K562 (cell line): ENCODE results near the gene DPH2. TPM values are rescaled to one million over a fixed set of nuclear protein-coding genes. Genes with fewer than 3 reads are reported as not detected.
A peak's percentile ranks its signal among the peaks of the same experiment; 100 is the strongest.

Source experiments
- ADNP ChIP-seq: fragments of 200-800 bp; sonication (Bioruptor generic); IDR thresholded peaks from 2 replicates; pipeline ENCODE4 v1.6.1; 2016; ENCODE audit warnings: missing genetic modification characterization, missing compliant biosample characterization
- CBX8 ChIP-seq: fragments of 200-600 bp; sonication (generic); IDR thresholded peaks from 2 replicates; pipeline ENCODE4 v1.6.1; 2012; ENCODE audit warnings: borderline replicate concordance, mixed run types, low read depth, mild to moderate bottlenecking, moderate library complexity, mixed read lengths, low read length, control low read depth, inconsistent platforms; ENCODE audit not compliant: poor library complexity, severe bottlenecking; ENCODE audit errors: extremely low read depth
- CREB3L1 ChIP-seq: fragments of 450-650 bp; IDR thresholded peaks from 2 replicates; pipeline ENCODE4 v1.6.1; 2014; ENCODE audit warnings: low read depth, mild to moderate bottlenecking, moderate library complexity, borderline replicate concordance
- DDX20 ChIP-seq: fragments of 450-650 bp; IDR thresholded peaks from 2 replicates; pipeline ENCODE4 v1.6.1; 2016; ENCODE audit warnings: missing genetic modification characterization, low read depth, mild to moderate bottlenecking, missing compliant biosample characterization, moderate library complexity
- ELF1 ChIP-seq: fragments of 200-800 bp; sonication (Bioruptor generic); IDR thresholded peaks from 2 replicates; pipeline ENCODE4 v1.6.1; 2016; ENCODE audit warnings: missing genetic modification characterization, missing compliant biosample characterization
- ESRRB ChIP-seq: fragments of 250-450 bp; sonication (Bioruptor Pico); IDR thresholded peaks from 2 replicates; pipeline ENCODE4 v1.5.0; 2020; ENCODE audit warnings: mild to moderate bottlenecking, moderate library complexity, borderline replicate concordance
- HEY1 ChIP-seq: fragments of 250-450 bp; sonication (Bioruptor Pico); IDR thresholded peaks from 2 replicates; pipeline ENCODE4 v1.5.0; 2020; ENCODE audit warnings: mild to moderate bottlenecking, moderate library complexity, borderline replicate concordance
- MEF2D ChIP-seq: conservative IDR thresholded peaks from 2 replicates; pipeline ENCODE4 v1.6.1; 2016; ENCODE audit warnings: low read depth, missing genetic modification characterization, missing compliant biosample characterization
- MNT ChIP-seq, 2 experiments: fragments of 450-650 bp; conservative IDR thresholded peaks; 2 replicates each; pipeline ENCODE4 v1.6.1; 2017; ENCODE audit warnings: mild to moderate bottlenecking in 2 of 2, moderate library complexity in 2 of 2
- NONO ChIP-seq, 2 experiments: fragments of 200-400 bp in 1 of 2; fragments of 450-650 bp in 1 of 2; formaldehyde crosslinking in 1 of 2; IDR thresholded peaks; 2 replicates each; pipeline ENCODE4 v1.6.1; 2017; ENCODE audit warnings: low read depth in 2 of 2, mild to moderate bottlenecking in 2 of 2, moderate library complexity in 2 of 2, low read length in 1 of 2
- REST ChIP-seq, 2 experiments: fragments of 450-650 bp; formaldehyde crosslinking in 1 of 2; IDR thresholded peaks; 2 replicates each; pipeline versions ENCODE4 v1.4.0 to v1.6.1; 2014 to 2020; ENCODE audit warnings: mild to moderate bottlenecking in 2 of 2, borderline replicate concordance in 1 of 2, low read depth in 1 of 2
- RNF2 ChIP-seq: sonication (generic); IDR thresholded peaks from 2 replicates; pipeline ENCODE4 v1.6.1; 2016
- SRF ChIP-seq, 2 experiments: fragments of 250-450, 450-650 bp in 1 of 2; sonication (Bioruptor Pico) in 1 of 2; sonication (generic) in 1 of 2; formaldehyde crosslinking; IDR thresholded peaks; 2 replicates each; pipeline versions ENCODE4 v1.5.0 to v1.5.1; 2020 to 2022; ENCODE audit warnings: mild to moderate bottlenecking in 1 of 2, missing genetic modification reagents in 1 of 2
- ZNF24 ChIP-seq: fragments of 450-650 bp; IDR thresholded peaks from 2 replicates; pipeline ENCODE4 v1.6.1; 2016
- ZNF79 ChIP-seq: fragments of 250-450 bp; sonication (Bioruptor Pico); IDR thresholded peaks from 2 replicates; pipeline ENCODE4 v1.4.0; 2020; ENCODE audit warnings: low read depth, mild to moderate bottlenecking, moderate library complexity
- polyA plus RNA-seq, 8 experiments: library from polyadenylated mRNA; depleted of rRNA in 4 of 8; stranded (reverse) in 5 of 8; unstranded in 3 of 8; fragments of >200 nt; fragmentation: Nextera tagmentation in 2 of 8; fragmentation: Illumina TruSeq in 1 of 8; extraction: Ambion mirVana in 2 of 8; extraction: Trizol in 1 of 8; gene quantifications; 2 replicates each; pipeline versions ENCODE4 v1.2.1 to v1.2.3, GENCODE V29; 2011 to 2014; ENCODE audit warnings: inconsistent platforms in 1 of 8, missing spikeins in 1 of 8
- total RNA-seq, 7 experiments: library from RNA; depleted of rRNA in 6 of 7; stranded (reverse); fragments of >200 nt in 6 of 7; fragmentation: Illumina TruSeq in 2 of 7; extraction: Trizol in 2 of 7; gene quantifications; 2 replicates each; pipeline versions ENCODE4 v1.2.1 to v1.2.3, GENCODE V29; 2011 to 2021; ENCODE audit warnings: low replicate concordance in 1 of 7

DPH2 gene
- total and polyA plus RNA-seq, 9 of the 15 experiments (the other 6 are each of a cell fraction or from before 2014, with no cell fraction given), result 17.9 to 94.1 (median 68.1) TPM

- TF ChIP-seq REST (IDR thresholded peaks at IDR 0.05; ENCODE audit: borderline replicate concordance) (peak; percentile 15; the same call in 1 of the 2 replicates), REST (CRISPR knock-in tag; IDR thresholded peaks at IDR 0.05; ENCODE audit: low read depth) (no peak; the same call in 1 of the 2 replicates), RNF2 (0 out of 2 replicates have a peak, but pooled peaks have one; percentile 27), MEF2D (tag) (no peak), ZNF79 (CRISPR knock-in tag) (no peak), ADNP (no peak), MNT (conservative IDR thresholded peaks at IDR 0.05) (peak; percentile 100), NONO (IDR thresholded peaks at IDR 0.05; ENCODE audit: low read depth in 2 of 2, low read length in 1 of 2) (no peak), DDX20 (tag) (no peak), HEY1 (CRISPR knock-in tag) (no peak), SRF (CRISPR knock-in tag; IDR thresholded peaks at IDR 0.05) (0 out of 4 replicates have a peak, but pooled peaks of 1 of the 2 experiments have one; percentile 45), CREB3L1 (peak; percentile 82), ELF1 (tag) (peak; percentile 98), ZNF24 (peak; percentile 47; the same call in 1 of the 2 replicates), CBX8 (no peak), ESRRB (CRISPR knock-in tag) (0 out of 2 replicates have a peak, but pooled peaks have one; percentile 43)
Observed at GRCh38 chr1:43969746-43970466, at the start of gene DPH2 (continued).
